Spleen (tissue), 11 donors: Measurements from ENCODE around the gene TTC28. TPM values are rescaled to one million over a fixed set of nuclear protein-coding genes. Genes with fewer than 3 reads are reported as not detected.

Source experiments
- DNase-seq: peaks from one replicate; pipeline ENCODE4 v3.0.0-alpha.2; 2020
- H3K27ac ChIP-seq, 8 donors: fragments of 200-600 bp; sonication (generic) in 7 of 8; 1 replicate in 4 of 8; 2 replicates in 4 of 8; pipeline versions ENCODE4 v1.5.0 to v1.8.0; 2016 to 2021; ENCODE audit warnings: inconsistent platforms in 4 of 8, mild to moderate bottlenecking in 4 of 8, moderate library complexity in 1 of 8
- H3K27me3 ChIP-seq, 7 donors: fragments of 200-600 bp; sonication (generic) in 6 of 7; replicated peaks in 1 of 7; 1 replicate in 4 of 7; 2 replicates in 3 of 7; pipeline versions ENCODE4 v1.5.0 to v1.8.0; 2016 to 2021; ENCODE audit warnings: inconsistent platforms in 3 of 7, mild to moderate bottlenecking in 1 of 7
- H3K36me3 ChIP-seq, 6 donors: fragments of 200-600 bp; sonication (generic) in 5 of 6; 1 replicate in 4 of 6; 2 replicates in 2 of 6; pipeline versions ENCODE4 v1.5.0 to v1.8.0; 2016 to 2021; ENCODE audit warnings: inconsistent platforms in 2 of 6
- H3K4me1 ChIP-seq, 6 donors: fragments of 200-600 bp; sonication (generic) in 5 of 6; 1 replicate in 3 of 6; 2 replicates in 3 of 6; pipeline versions ENCODE4 v1.5.0 to v1.8.0; 2016 to 2021; ENCODE audit warnings: inconsistent platforms in 3 of 6
- H3K4me3 ChIP-seq, 8 donors: fragments of 200-600 bp; sonication (generic) in 7 of 8; 1 replicate in 4 of 8; 2 replicates in 4 of 8; pipeline versions ENCODE4 v1.5.0 to v1.8.0; 2016 to 2021; ENCODE audit warnings: inconsistent platforms in 4 of 8, mild to moderate bottlenecking in 4 of 8, moderate library complexity in 2 of 8
- H3K9me3 ChIP-seq, 8 donors: fragments of 200-600 bp; sonication (generic) in 7 of 8; 1 replicate in 4 of 8; 2 replicates in 4 of 8; pipeline versions ENCODE4 v1.5.0 to v1.8.0; 2016 to 2021; ENCODE audit warnings: inconsistent platforms in 4 of 8
- POLR2A ChIP-seq, 3 donors: fragments of 450-650 bp; IDR thresholded peaks; one replicate each; pipeline ENCODE4 v1.5.1; 2017; ENCODE audit warnings: antibody characterized with exemption in 3 of 3, mild to moderate bottlenecking in 1 of 3
- POLR2AphosphoS5 ChIP-seq, 3 donors: sonication (generic); formaldehyde crosslinking; IDR thresholded peaks; one replicate each; pipeline ENCODE4 v1.5.1; 2017; ENCODE audit warnings: antibody characterized with exemption in 3 of 3
- WGBS, 5 donors: extraction: QIAGEN DNeasy Blood & Tissue Kit in 3 of 5; methylation state at CpG; one replicate each; pipeline versions ENCODE4 v1.1.5 to v1.1.7; 2013 to 2018; 5-methylcytosine and 5-hydroxymethylcytosine counted together
- intact Hi-C: fragments of 100-400 bp; cut with DNase I; formaldehyde crosslinking; loops from one replicate; pipeline ENCODE4 v1.15.0; 2023; ENCODE audit warnings: low total_unique reads
- polyA plus RNA-seq, 3 donors: library from polyadenylated mRNA; stranded (reverse); fragments of 200-250 nt; gene quantifications; one replicate each; pipeline ENCODE4 v1.2.1, GENCODE V29; 2013
- total RNA-seq, 7 donors: library from RNA; depleted of rRNA in 3 of 7; stranded (reverse); fragments of >200 nt in 3 of 7; fragmentation: NEBNext Ultra II Directional in 4 of 7; extraction: Animal tissue kit (Norgen Biotek cat#: 25700) in 4 of 7; gene quantifications; one replicate each; pipeline versions ENCODE4 v1.1.0 to v1.2.1, GENCODE V29; 2016 to 2021
- TF ChIP-seq, protein P1 (sequence below), 11 experiments: fragments of 200-600 bp in 7 of 11; fragments of 450-650 bp in 4 of 11; sonication (generic) in 4 of 11; IDR thresholded peaks in 8 of 11; conservative IDR thresholded peaks in 3 of 11; 1 replicate in 7 of 11; 2 replicates in 4 of 11; pipeline versions ENCODE4 v1.4.0 to v1.8.0; 2016 to 2021; ENCODE audit warnings: antibody characterized with exemption in 11 of 11, inconsistent platforms in 4 of 11, mild to moderate bottlenecking in 1 of 11
- donor health status: healthy with polysubstance abuse.
- donor health status: DM: no; HTN: no; CAD: no; lungs with moderate emphysema.
- donor health status: DM: no; HTN: no; CAD: no.
- donor health status: Bipolar disorder and iron deficiency.
- donor health status: healthy.
- donor health status: DM: no; HTN: no; CAD: no.
- donor health status: DM: yes; HTN: yes; CAD: no.

TTC28 gene
- total and polyA plus RNA-seq, 10 donors = 0.62 to 69.0 (median 33.5) TPM

DNA sequence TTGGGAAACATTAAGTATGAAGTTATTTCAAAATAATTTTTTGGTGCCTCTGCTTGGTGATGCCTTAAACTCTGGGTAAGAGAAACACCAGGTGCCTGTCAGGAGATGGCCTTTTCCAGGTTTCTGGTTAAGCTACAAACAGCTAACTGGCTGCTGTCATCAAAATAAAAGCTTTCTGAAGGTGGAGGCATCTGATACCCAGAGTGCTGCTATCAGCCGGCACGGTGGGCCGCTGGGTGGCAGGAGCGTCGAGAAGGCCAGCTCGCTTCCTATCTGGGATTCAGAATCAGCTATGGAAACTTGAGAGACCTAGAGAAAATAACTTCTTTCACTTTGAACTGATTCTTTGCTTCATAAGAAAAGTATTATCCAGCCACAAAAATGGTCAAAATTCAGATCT, 679.8 kb downstream of the TTC28 start:
- no peak overlapping the region for H3K27ac ChIP-seq
- H3K36me3 ChIP-seq = peaks cover 0 to 49% (median 5%) of the 10 kb centered on the region in 6 donors
- intact Hi-C loops = no loop called here
- peaks cover 0 to 2% (median 0%) of the 10 kb centered on the region in 6 donors for H3K4me1 ChIP-seq
- no peaks in the 10 kb centered on the region for H3K27me3 ChIP-seq
- peak; percentile 2 for DNase-seq
- no peak overlapping the region for H3K4me3 ChIP-seq
- TF ChIP-seq POLR2A (IDR thresholded peaks at IDR 0.05) (no peak), POLR2AphosphoS5 (IDR thresholded peaks at IDR 0.05) (no peak)
- TF ChIP-seq, protein P1, sequence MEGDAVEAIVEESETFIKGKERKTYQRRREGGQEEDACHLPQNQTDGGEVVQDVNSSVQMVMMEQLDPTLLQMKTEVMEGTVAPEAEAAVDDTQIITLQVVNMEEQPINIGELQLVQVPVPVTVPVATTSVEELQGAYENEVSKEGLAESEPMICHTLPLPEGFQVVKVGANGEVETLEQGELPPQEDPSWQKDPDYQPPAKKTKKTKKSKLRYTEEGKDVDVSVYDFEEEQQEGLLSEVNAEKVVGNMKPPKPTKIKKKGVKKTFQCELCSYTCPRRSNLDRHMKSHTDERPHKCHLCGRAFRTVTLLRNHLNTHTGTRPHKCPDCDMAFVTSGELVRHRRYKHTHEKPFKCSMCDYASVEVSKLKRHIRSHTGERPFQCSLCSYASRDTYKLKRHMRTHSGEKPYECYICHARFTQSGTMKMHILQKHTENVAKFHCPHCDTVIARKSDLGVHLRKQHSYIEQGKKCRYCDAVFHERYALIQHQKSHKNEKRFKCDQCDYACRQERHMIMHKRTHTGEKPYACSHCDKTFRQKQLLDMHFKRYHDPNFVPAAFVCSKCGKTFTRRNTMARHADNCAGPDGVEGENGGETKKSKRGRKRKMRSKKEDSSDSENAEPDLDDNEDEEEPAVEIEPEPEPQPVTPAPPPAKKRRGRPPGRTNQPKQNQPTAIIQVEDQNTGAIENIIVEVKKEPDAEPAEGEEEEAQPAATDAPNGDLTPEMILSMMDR (IDR thresholded peaks at IDR 0.05 in 8 of 11, conservative IDR thresholded peaks at IDR 0.05 in 3 of 11) = no peak
- no peaks in the 10 kb centered on the region for H3K9me3 ChIP-seq
- WGBS, 5 donors = 95 to 100% (median 95%) methylated on average over 6 of the region's 6 CpGs

DNA sequence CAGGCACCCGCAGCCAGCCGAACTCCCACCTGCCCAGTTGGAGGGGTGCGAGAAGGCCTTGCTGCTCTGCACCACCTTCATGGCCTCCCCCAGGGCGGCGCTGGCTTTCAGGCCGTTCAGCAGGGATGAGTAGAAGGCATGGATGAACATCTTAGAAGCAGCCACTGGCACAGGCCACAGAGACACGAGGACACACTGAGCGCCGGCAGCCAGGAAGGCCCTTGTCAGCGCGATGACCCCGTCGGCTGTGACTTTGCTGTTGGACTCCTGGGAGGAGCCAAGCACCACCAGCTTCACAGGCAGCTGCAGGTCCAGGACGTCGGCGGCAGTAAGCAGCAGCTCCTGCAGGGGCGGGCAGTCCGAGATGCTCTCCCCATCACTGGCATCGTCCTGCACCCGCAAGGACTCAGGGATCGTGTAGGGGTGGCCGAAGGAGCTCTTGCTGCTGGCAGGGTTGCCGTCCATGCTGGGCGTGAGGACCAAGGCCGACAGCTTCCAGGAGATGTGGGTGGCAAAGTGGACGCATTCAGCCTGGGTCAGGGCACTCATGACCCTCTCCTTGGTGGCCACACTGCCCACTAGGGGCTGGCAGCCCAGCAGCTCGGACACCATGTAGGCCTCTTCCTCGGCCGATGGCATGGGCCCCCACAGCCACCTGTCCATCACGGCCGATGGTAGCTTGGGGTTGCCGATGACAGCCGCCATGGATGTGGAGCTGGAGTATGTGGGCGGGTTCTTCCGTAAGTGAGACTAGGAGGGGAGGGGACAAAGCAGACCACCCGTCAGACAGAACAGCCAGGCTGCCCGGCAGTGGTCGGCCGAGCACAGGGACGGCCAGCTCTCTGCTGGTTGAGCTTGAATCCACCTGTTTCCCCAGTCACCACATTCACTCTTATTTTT, 680.9 kb downstream of the TTC28 start:
- intact Hi-C loops = no loop called here
- 93 to 97% (median 94%) methylated on average over 25 to 40 of the region's 40 CpGs for WGBS, 5 donors
- Histone ChIP-seq H3K27ac (no peak overlapping the region), H3K4me3 (no peak overlapping the region), H3K36me3 (peaks cover 0 to 49% (median 5%) of the 10 kb centered on the region in 6 donors), H3K9me3 (no peaks in the 10 kb centered on the region), H3K27me3 (no peaks in the 10 kb centered on the region), H3K4me1 (peaks cover 0 to 7% (median 0%) of the 10 kb centered on the region in 6 donors)
- TF ChIP-seq, protein P1 (IDR thresholded peaks at IDR 0.05 in 8 of 11, conservative IDR thresholded peaks at IDR 0.05 in 3 of 11) = no peak
- peak in 1 of 3 donors; percentile 9 for TF ChIP-seq POLR2AphosphoS5 (IDR thresholded peaks at IDR 0.05)
- peak; percentile 70 for DNase-seq

DNA sequence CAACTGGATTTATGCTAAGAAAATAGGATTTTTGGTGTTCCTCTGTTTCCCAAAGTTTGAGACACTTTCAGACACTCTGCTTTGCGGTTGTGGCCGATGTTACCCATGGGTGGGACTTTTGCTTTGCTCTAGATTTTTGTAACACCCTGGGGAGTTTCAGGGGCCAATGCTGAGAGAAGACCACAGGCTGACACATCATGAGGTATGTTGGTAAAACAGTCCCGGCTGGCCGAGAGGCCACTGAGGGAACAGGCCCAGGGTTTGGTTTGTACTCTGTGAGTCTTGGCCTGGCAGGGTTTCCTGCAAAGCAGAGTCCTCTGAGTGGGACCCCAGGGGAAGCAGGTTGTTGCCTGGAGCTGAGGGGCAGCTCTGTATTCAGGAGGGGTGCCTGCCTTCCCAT, 682.1 kb downstream of the TTC28 start:
- 85 to 92% (median 89%) methylated on average over 4 of the region's 4 CpGs for WGBS, 5 donors

More for the DNA sequence above, 682.1 kb downstream of the TTC28 start:
- peak; percentile 68 for DNase-seq
- peaks cover 0 to 59% (median 5%) of the 10 kb centered on the region in 6 donors for H3K36me3 ChIP-seq
- intact Hi-C loops = no loop called here
- H3K4me1 ChIP-seq = peaks cover 0 to 7% (median 0%) of the 10 kb centered on the region in 6 donors
- no peak for TF ChIP-seq POLR2AphosphoS5 (IDR thresholded peaks at IDR 0.05)
- TF ChIP-seq POLR2A (IDR thresholded peaks at IDR 0.05) = no peak
- TF ChIP-seq, protein P1 (IDR thresholded peaks at IDR 0.05 in 8 of 11, conservative IDR thresholded peaks at IDR 0.05 in 3 of 11) = no peak
- H3K9me3 ChIP-seq = no peaks in the 10 kb centered on the region
- no peaks in the 10 kb centered on the region for H3K27me3 ChIP-seq
- H3K27ac ChIP-seq = no peak overlapping the region
- no peak overlapping the region for H3K4me3 ChIP-seq
